ACHN (cell line): ENCODE measurements around the gene CEACAM16.

ENCODE experiments used
- DNase-seq: peaks from one replicate; pipeline ENCODE4 v3.0.0-alpha.2; 2015
- in situ Hi-C: cut with HindIII; loops from 2 replicates; pipeline ENCODE4 v1.10.0; 2017; ENCODE audit warnings: low sequenced_read_pairs, low pct_ligation_motif_present, low pct_unique_long_range_greater_than_20kb

Gene CEACAM16

GRCh38 chr19:44738136-44738535 is 39.2 kb downstream of the CEACAM16 start:
- in situ Hi-C loops: no loop called here
- no peak for DNase-seq

GRCh38 chr19:44738603-44739558 is 39.9 kb downstream of the CEACAM16 start:
- in situ Hi-C loops: no loop called here
- no peak for DNase-seq

- in situ Hi-C loops: no loop called here
- no peak for DNase-seq
Measured at GRCh38 chr19:44740351-44740824, 41.4 kb downstream of the CEACAM16 start.

GRCh38 chr19:44741258-44741731 is 42.3 kb downstream of the CEACAM16 start:
- no peak for DNase-seq
- in situ Hi-C loops: no loop called here

GRCh38 chr19:44741841-44742329 is 42.9 kb downstream of the CEACAM16 start:
- DNase-seq: peak; percentile 99
- in situ Hi-C loops: no loop called here

GRCh38 chr19:44742330-44743061 is 43.5 kb downstream of the CEACAM16 start:
- in situ Hi-C loops: no loop called here
- DNase-seq: peak; percentile 64

GRCh38 chr19:44744871-44745332 is 46.0 kb downstream of the CEACAM16 start:
- in situ Hi-C loops: no loop called here
- DNase-seq: no peak

GRCh38 chr19:44745341-44745831 is 46.4 kb downstream of the CEACAM16 start:
- in situ Hi-C loops: no loop called here
- DNase-seq: peak; percentile 65

- DNase-seq: no peak
- in situ Hi-C loops: no loop called here
Measured at GRCh38 chr19:44745887-44746600, 47.1 kb downstream of the CEACAM16 start.

GRCh38 chr19:44746616-44746945 is 47.6 kb downstream of the CEACAM16 start:
- DNase-seq: no peak
- in situ Hi-C loops: no loop called here

- DNase-seq: peak; percentile 91
- in situ Hi-C loops: no loop called here
Measured at GRCh38 chr19:44746946-44747738, 48.2 kb downstream of the CEACAM16 start.

GRCh38 chr19:44747739-44748425 is 48.9 kb downstream of the CEACAM16 start:
- in situ Hi-C loops: no loop called here
- DNase-seq: peak; percentile 65

- DNase-seq: peak; percentile 73
- in situ Hi-C loops: no loop called here
Measured at GRCh38 chr19:44748426-44749254, 49.7 kb downstream of the CEACAM16 start, which contains the start of gene BCL3. BCL3 (plus strand) TSS chr19:44748708; CDS start chr19:44748791, 83 bp downstream.

GRCh38 chr19:44749292-44749691 is 50.3 kb downstream of the CEACAM16 start:
- no peak for DNase-seq
- in situ Hi-C loops: no loop called here

GRCh38 chr19:44749994-44750393 is 51.0 kb downstream of the CEACAM16 start:
- in situ Hi-C loops: no loop called here
- DNase-seq: no peak

- no peak for DNase-seq
- in situ Hi-C loops: no loop called here
Measured at GRCh38 chr19:44752123-44752815, 53.3 kb downstream of the CEACAM16 start.
